ENCODE data around the gene PDE6C.
A peak's percentile ranks its signal among the peaks of the same experiment; 100 is the strongest.
"Not testable (repeated sequence)": the region's sequence is repeated elsewhere in the genome, so short reads cannot be mapped to it uniquely, and the experiment has no call there.

Gene PDE6C

DNA sequence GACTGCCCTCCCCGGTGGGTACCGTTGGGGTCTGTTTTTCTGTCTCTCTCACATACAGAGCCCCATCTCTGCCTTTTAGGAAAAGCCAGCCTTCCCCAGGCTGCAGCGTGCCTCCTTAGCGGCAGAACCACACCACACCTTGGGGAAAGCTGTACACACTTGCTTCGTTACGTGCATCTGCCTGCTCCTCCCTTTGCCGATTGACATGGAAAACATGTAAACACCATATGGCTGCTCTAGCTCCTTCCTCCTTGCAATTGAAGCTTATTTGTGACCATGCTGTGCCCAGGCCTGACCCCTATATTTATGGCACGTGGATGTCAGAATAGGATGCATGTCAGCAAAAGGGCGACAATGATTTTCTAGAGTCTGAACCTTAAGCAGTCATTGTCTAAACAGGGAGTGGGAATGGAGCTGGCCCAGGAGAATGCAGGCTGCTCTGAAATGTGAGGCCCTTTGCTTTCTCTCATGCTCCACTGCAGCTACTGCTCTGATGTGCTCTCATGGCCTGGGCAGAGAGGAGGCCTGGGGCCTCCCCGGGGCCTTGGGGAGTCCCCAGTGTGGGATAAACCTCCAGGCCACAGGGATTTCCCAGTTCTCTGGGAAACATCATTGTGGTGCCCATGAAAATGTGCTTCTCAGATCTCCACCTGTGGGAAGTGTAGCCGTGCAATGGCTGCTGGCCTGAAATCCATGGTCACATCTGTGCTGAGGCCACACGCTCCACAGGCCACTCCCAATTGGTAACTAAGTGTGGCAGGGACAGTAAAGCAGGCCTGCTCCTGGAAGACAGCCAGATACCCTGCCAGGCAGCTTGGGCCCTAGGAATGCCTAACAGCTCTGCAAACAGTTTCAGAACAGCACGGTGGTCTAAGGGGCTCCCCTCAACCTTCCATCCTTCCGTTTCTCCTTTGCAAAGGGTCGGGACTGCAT, 18.6 kb downstream of the PDE6C start:
- no peak for FAIRE-seq

DNA sequence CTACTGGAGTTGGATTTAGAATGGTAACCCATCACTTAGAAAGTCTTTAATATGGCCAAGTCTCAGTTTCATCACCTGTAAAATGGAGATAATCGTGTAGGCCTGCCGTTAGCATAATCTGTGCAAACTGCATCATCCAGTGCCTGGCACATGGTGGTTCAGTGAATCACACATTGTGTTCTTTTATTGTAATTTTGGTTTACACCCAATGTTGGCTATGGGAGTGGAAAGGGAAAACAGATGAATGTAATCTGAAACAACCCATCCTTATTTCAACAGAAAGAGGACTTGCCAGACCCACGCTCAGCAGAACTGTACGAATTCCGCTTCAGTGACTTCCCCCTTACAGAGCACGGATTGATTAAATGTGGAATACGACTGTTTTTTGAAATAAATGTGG, 27.5 kb downstream of the PDE6C start:
- no peak for FAIRE-seq

DNA sequence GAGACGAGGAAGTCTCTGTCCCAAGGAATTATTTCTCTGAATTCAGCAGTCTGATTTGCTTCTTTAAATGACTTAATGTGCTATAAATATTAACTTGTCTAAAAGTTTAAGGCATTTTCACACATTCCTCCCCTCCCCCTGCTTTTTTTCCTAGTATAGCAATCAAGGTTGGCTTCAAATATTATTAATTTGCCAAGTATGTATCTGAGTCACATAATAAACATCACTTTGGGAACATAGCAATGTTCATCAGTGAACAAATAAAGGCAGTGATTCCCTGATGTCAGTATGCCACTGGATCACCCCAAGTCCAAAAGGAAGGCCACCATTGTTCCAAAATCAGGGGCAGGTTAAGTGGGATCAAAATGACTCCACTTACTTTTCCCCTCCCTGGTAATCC, 40.5 kb downstream of the PDE6C start:
- no peak for FAIRE-seq

DNA sequence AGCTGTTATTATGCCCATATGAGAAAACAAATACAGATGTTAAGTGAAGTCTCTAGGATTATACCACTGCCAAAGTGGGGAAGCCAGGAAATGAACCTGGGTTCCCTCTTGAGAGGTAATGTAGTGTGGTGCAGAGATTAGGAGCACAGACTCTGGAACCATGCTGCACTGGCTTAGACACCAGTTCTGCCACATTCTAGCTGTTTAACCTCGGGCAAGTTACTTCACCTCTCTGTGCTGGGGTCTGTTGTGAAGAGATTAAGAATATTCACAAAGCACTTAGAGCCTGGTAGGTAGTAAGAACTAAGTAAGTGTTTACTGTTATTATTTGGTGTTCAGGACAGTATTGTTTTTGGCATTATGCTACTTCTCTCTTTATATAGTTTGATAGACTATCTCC, 41.9 kb downstream of the PDE6C start:
- no peak for FAIRE-seq

DNA sequence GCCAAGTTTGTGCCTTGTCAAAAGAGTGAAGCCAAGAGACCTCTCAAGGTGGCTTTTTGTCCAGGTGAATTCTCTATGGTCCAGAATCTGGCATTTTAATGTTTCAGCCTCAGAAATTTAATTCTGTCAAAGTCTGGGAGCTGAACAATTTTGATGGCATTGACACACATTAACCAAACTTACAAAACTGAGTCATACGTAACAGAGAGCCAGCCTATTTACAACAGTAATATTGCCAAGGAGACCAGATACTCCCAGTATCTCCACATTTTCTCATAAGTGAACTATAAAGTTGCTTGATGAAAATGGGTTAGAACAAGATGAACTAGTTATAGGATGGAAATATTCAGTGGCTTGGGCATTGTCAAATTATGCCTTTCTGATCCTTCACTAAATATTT, 43.8 kb downstream of the PDE6C start:
- no peak for FAIRE-seq

DNA sequence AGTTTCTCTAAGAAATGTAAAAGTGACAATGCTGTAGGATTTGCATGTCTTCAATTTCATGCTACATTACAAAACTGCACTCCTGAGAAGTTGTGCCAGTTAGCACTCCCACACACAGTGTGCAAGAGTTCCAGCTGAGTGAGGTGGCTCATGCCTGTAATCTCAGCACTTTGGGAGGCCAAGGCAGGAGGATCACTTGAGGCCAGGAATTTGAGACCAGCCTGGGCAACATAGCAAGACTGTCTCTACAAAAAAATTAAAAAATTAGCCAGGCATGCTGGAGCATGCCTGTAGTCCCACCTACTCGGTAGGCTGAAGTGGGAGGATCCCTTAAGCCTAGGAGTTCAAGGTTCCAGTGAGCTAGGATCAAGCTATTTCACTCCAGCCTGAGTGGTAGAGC, 45.4 kb downstream of the PDE6C start:
- FAIRE-seq, result no peak

DNA sequence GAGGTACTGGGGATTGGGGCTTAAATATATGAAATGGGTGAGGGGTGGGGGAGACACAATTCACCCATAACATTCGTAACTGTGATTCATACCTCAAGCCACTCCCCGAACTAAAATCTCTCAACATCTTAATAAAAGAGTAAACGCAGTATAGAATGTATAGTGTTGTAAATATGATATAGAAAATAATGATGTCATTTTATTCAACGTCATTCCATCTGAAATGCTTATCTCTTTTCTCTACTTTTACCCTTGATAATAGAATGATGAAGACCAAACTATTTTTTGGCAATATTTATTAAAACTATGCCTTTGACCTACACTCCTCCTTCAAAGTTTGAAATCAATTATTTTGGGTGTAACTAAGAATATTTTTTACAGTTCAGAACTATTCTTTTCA, 53.7 kb downstream of the PDE6C start:
- no peak for FAIRE-seq

DNA sequence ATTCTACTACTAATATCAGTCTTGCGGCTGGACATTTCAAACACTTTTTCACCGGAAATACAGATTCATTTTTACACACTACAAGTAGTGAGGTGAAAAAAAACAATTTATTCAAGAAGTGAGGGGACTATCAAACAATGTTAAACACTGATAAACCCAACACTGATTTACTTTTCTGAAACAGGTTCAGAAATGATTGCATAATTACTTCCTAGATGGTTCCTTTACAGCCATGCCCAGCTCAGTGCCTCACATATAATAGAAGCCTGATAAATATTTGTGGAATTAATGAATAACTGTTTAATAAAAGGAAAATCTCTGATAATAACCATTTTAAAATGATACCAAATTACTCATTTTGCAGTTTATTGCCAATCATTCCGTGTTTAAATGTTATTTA, 55.5 kb downstream of the PDE6C start:
- no peak for FAIRE-seq

DNA sequence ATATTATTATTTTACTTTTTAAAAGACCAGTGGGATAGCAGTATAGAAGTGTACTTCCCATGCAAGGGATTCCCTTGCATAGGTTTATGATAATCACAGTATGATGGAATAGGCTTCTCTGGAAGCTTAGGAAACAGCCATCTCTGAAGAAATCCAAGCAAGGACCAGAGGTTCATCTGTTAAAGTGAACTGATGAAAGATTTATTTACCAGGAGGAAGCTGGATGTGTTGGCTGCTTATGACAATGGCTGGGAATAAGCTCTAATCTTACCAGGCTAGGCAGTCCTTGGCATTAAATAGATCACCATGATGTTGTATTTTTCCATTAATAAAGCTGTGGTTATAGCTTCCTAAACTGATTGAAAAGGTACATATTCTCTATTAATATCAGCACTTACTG, 58.0 kb downstream of the PDE6C start:
- no peak for FAIRE-seq

DNA sequence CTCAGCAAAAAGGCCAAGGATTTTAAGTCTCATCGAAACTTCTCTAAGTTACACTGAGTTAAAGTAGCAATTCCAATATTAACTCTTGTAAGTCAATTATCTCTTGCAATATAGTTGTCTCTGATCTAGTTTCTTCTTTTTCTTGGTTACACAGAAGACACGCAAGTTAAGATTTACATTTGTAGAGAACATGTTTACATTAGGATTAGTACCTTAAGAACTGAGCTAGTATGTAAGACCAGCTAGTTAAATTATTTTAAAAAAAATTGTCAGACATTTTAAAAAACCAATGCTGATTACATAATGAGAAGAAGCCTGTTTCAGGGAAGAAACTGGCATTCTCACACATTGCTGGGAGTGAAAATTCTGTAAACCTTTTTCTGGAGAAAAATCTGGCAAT, 58.7 kb downstream of the PDE6C start:
- FAIRE-seq, result peak; percentile 21

DNA sequence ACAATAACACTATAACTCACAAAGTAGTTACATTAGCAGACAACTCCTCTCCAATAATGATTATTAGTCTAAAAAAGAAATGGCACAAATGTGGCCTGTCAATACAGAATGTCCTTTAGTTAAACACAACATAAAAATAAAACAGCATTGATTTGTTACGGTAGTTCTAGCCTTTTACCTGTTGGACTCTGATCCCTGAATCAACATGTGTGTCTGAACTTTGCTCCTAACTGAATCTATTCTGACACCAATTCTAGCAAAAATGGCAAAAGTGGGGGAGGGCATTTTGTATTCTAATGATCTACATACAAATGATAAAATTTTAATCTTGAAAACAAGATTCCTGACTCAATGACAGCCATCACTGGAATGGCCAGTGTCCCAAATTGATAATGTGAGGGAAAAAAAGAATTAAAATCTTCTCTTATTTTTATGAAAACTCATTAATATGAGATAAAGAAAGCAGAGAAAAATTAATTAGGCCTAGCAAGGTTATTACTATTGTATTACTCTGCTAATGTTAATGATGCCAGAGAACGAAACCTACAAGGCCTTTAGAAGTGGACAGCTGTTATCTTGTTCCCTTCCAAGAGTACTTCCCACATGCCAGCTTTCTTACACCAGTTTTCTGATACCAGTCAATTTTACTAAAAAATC, 59.8 kb downstream of the PDE6C start:
- FAIRE-seq, result no peak

DNA sequence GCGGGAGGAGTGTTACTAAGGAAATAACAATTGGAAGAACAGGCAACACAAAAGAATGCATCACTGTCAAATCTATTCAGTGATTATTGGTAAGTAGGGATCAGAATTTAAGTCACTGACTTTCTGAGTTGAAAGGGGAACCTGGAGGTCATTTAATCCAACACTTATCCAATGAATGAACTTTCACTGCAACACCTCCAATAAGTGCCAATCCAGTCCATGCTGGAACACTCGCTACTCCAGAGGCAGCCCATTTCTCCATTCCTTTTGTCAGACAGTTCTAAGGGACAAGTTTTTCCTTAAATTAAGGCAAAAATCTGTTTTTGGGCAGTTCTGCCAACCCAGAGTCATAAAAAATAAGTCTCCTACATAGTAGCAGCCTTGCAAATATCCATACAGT, 60.6 kb downstream of the PDE6C start:
- no peak for FAIRE-seq

DNA sequence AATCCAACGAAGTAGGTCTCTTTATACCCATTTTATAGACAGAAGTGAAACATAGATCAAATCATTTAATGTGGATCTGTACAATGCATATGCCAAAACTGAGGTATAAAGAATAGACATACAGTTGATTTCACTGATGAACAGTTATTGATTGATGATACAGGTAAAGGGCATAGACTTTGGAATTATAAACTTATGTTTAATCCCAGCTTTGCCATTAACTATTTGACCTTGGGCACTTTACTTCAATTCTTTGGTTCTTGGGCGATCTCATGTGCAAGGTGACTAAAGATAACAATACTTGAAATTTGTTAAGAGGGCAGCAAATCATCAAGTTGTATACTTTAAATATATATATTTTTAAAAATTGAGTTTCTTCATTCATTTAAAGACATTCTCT, 61.5 kb downstream of the PDE6C start:
- FAIRE-seq, result no peak

DNA sequence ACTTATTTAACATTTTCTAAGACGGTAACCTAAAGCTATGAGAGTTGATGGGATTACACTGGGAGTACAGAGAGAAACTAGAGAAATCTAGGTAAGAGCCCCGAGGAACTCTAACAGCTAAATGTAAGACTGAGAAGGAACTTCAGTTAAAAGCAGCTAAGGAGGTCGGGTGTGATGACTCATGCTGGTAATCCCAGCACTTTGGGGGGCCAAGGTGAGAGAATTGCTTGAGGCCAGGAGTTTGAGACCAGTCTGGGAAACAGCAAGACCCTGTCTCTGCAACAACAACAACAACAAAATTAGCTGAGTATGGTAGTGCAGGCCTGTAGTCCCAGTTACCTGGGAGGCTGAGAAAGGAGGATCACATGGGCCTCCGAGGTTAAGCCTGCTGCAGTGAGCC, 66.0 kb downstream of the PDE6C start:
- no peak for FAIRE-seq

DNA sequence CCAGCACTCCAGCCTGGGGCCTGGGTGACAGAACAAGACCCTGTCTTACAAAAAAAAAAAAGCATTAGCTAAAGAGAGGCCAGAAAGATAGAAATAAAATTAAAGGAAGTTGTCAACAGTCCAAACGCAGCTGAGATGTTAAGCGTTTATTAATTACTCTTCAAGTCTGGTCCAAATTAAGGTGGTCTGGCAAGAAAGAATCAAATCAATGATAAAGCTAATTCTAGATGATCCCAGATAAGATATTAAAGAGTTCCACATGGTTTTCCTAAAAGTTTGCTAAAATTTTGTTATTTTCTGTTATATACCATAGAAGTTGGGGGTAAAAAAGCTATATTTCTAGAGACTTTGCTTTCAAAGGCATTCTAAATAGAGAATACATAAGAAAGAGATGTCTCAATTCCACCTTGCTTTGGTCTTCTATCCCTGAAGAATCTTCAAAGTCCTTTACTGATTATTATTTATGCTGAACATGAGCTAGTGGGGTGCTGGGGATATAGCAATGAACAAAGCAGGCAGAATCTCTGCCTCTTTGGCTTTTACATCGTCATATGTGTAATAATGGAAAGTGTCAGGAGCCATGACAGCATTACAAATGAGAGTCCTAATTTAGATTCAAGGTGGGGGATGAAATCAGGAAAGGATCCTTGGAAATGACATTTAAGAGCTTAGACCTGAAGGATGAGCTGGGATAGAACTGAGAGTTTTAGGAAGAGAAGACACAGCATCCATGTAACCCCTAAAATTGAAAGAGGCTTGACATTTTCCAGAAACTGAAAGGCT, 66.7 kb downstream of the PDE6C start:
- FAIRE-seq, result no peak

DNA sequence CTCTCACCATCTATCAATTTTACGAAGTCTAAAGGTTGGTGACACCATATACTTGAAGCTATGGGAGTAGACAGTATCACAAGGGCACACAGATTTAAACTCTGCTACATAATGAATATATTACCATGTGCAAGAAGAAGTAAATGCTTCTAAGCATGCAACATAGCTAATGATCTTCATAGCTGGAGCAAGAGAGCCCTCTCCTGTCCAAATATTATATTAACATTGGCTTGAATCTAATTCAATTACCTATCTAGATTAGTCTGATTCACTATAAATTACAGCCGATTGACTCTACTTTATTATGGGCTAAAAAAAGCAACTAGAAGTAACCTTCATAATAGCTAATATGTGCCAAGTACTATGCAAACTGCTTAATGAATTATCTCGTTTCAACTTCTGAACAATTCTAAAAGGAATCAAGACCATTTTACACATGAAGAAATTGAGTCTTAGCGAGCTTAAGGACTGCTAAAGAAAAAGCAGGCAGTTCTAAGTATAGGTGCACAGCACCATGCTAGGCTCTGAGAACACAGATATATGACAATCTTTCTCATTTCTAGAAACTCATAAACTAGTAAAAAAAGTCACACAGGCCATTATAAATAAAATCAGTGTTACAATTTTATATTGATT, 68.2 kb downstream of the PDE6C start:
- no peak for FAIRE-seq

DNA sequence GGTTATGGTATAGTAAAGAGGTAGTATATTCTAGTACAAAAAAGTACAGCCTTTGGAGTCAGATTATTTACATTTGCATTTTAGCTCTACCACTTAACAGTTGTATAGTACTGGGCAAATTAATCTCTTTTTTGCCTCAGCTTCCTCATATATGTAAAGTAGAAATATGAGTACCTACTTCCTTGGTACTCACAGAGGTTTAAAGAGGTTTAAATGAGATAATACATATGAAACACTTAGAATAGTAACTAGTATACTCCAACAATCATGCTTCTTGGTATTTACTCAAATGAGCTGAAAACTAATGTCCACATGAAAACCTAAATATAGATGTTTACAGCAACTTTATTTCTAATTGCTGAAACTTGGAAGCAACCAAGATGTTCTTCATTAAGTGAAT, 75.4 kb downstream of the PDE6C start:
- no peak for FAIRE-seq

DNA sequence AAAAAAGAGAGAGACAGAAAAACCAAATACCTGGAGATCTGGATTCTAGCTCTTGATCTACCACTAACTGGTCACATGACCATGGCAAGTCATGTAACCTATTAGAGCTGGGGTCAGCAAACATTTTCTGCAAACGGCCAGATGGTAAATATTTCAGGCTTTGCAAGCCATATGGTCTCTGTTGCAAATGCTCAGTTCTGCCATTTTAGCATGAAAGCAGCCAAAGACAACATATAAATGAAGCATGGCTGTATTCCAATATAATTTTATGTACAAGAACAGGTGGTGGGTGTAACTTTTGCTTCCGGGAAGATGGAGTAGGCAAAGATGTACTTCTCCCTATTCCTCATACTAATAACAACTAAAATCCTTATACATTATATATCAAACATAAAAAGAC, 83.4 kb downstream of the PDE6C start:
- no peak for FAIRE-seq

DNA sequence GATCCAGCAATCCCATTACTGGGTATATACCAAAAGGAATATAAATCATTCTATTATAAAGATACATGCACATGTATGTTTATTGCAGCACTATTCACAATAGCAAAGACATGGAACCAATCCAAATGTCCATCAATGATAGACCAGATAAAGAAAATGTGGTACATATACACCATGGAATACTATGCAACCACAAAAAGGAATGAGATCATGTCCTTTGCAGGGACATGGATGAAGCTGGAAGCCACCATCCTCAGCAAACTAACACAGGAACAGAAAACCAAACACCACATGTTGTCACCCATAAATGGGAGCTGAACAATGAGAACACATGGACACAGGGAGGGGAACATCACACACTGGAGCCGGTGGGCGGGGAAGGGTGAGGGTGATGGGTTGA, 84.2 kb downstream of the PDE6C start:
- not testable (repeated sequence) for FAIRE-seq

DNA sequence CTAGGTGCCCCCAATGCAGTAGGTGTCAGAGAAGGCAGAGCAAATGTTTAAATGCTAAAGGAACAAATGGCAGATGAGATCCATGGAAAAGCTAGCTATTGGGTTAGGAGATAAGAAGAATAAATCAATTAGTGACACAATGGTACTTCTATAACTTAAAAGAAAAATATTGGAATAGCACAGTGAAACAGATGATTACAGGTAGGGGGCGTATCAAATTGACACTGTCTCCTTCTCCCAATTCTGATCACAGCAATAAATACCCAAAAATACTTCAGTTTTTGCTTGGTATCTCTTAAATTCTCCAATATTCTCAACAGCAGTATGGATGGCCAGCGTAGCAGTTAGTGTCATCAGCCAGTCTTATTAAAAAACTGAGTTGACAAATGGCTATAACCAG, 84.9 kb downstream of the PDE6C start:
- no peak for FAIRE-seq

DNA sequence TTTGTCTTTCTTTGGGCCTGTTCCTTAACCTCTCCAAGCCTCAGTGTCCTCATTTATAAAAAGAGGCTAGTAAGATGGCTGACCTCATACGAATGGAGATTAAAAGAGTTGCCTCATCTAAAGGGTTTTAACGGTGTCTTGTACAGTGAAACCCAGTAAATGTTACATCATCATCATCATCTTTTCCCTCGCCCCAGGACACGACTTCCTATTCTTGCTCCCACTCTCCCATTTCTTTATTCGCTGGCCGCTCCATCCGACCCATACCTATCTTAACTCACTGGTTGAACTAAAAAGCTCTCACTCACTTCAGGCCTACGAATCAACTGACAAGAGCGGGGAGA, 89.5 kb downstream of the PDE6C start:
- no peak for FAIRE-seq

DNA sequence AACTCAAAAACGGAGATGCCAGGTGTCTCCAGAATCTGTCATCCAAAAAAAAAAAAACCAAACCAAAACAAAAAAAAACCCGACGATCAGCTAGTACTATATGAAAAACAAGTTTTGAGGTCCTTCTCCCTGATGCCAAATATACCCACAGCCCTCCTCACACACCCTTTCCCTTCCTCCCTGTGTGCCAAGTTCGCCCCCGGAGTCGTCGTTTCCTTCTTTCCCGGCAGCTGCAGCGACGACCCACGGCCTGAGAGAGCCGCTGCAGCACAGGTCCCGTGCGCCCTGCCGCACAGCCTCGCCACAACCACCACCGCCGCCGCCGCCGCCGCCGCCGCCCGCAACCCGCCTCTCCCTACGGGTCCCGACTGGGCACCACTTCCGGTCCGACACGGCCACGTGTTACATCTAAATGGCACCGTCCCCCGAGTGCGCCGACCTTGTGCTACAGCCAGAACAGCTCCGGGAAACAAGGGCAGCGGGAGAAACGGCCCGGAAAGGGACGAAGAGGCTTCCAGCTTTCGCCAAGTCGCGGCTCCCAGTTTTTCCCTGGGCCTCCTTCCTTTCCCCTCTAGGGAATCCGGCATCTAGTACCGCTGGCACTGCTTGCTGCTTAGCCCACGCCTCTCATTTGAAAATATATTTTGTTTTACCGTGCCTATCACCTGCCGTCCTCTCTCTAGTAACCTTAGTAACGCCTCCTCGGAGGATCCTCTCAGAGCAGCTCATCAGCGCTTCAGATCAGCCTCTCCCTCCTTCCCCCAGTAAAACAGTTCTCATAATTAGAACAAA, 90.1 kb downstream of the PDE6C start, which contains the start of gene FRA10AC1:
FRA10AC1 (minus strand) TSS at position 383 of the 792 bp plus-strand sequence. CDS start 2,486 bp downstream, outside the sequence.
- no peak for FAIRE-seq
